HFFc6 (cell line): Measurements from ENCODE around the gene ORC6. TPM values are rescaled to one million over a fixed set of nuclear protein-coding genes. Genes with fewer than 3 reads are reported as not detected.

Experiments used
- DNase-seq: peaks from one replicate; pipeline ENCODE4 v3.0.0-alpha.2; 2018
- H3K27ac Mint-ChIP-seq: 2 replicates; pipeline ENCODE4 v1.8.0; 2020; ENCODE audit warnings: mild to moderate bottlenecking, mixed read lengths
- H3K27me3 Mint-ChIP-seq: 2 replicates; pipeline ENCODE4 v1.8.0; 2021; ENCODE audit warnings: mild to moderate bottlenecking, moderate library complexity, mixed read lengths; ENCODE audit not compliant: insufficient read depth
- H3K36me3 Mint-ChIP-seq: 2 replicates; pipeline ENCODE4 v1.8.0; 2021; ENCODE audit warnings: low read depth, mixed read lengths
- H3K4me1 Mint-ChIP-seq: 2 replicates; pipeline ENCODE4 v1.8.0; 2020; ENCODE audit warnings: low read depth, mixed read lengths
- H3K4me3 Mint-ChIP-seq: 2 replicates; pipeline ENCODE4 v1.8.0; 2020; ENCODE audit warnings: mild to moderate bottlenecking, moderate library complexity, mixed read lengths
- H3K9me3 Mint-ChIP-seq: 2 replicates; pipeline ENCODE4 v1.8.0; 2020; ENCODE audit warnings: mild to moderate bottlenecking, mixed read lengths
- total RNA-seq, 6 experiments: library from RNA; stranded (reverse); fragmentation: NEBNext Ultra II Directional; extraction: Animal tissue kit (Norgen Biotek cat#: 25700); gene quantifications; 2 replicates in 1 of 6; 3 replicates in 5 of 6; pipeline ENCODE4 v1.2.3, GENCODE V29; 2021
- TF ChIP-seq, protein P1 (sequence below): fragments of 200-600 bp; sonication (generic); IDR thresholded peaks from 2 replicates; pipeline ENCODE4 v1.5.0; 2021; ENCODE audit warnings: antibody characterized with exemption, mild to moderate bottlenecking

The ORC6 gene
- total RNA-seq, 6 experiments from 2014 or later = 10.1 to 22.7 (median 14.8) TPM

DNA sequence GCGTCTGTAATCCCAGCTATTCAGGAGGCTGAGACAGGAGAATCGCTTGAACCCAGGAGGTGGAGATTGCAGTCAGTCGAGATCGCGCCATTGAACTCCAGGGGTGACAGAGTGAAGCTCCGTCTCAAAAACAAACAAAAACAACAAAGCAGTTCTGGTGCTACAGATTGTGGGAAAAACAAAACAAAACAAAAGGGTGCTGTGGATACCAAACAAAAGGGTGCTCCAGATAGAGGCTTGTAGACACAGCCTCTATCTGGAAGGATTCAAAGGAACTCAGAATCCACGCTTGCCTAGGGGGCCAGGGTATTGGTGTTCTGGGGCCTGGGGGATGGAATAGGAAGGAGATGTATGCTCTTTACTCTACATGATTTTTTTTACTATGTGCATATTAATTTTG lies 56.2 kb downstream of the ORC6 start:
- H3K27ac Mint-ChIP-seq = no peak overlapping the region
- H3K4me1 Mint-ChIP-seq = peaks cover 29% of the 10 kb centered on the region
- H3K4me3 Mint-ChIP-seq = no peak overlapping the region
- DNase-seq = no peak
- no peaks in the 10 kb centered on the region for H3K36me3 Mint-ChIP-seq
- H3K27me3 Mint-ChIP-seq = peaks cover 4% of the 10 kb centered on the region
- no peaks in the 10 kb centered on the region for H3K9me3 Mint-ChIP-seq
- TF ChIP-seq, protein P1, sequence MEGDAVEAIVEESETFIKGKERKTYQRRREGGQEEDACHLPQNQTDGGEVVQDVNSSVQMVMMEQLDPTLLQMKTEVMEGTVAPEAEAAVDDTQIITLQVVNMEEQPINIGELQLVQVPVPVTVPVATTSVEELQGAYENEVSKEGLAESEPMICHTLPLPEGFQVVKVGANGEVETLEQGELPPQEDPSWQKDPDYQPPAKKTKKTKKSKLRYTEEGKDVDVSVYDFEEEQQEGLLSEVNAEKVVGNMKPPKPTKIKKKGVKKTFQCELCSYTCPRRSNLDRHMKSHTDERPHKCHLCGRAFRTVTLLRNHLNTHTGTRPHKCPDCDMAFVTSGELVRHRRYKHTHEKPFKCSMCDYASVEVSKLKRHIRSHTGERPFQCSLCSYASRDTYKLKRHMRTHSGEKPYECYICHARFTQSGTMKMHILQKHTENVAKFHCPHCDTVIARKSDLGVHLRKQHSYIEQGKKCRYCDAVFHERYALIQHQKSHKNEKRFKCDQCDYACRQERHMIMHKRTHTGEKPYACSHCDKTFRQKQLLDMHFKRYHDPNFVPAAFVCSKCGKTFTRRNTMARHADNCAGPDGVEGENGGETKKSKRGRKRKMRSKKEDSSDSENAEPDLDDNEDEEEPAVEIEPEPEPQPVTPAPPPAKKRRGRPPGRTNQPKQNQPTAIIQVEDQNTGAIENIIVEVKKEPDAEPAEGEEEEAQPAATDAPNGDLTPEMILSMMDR = no peak

DNA sequence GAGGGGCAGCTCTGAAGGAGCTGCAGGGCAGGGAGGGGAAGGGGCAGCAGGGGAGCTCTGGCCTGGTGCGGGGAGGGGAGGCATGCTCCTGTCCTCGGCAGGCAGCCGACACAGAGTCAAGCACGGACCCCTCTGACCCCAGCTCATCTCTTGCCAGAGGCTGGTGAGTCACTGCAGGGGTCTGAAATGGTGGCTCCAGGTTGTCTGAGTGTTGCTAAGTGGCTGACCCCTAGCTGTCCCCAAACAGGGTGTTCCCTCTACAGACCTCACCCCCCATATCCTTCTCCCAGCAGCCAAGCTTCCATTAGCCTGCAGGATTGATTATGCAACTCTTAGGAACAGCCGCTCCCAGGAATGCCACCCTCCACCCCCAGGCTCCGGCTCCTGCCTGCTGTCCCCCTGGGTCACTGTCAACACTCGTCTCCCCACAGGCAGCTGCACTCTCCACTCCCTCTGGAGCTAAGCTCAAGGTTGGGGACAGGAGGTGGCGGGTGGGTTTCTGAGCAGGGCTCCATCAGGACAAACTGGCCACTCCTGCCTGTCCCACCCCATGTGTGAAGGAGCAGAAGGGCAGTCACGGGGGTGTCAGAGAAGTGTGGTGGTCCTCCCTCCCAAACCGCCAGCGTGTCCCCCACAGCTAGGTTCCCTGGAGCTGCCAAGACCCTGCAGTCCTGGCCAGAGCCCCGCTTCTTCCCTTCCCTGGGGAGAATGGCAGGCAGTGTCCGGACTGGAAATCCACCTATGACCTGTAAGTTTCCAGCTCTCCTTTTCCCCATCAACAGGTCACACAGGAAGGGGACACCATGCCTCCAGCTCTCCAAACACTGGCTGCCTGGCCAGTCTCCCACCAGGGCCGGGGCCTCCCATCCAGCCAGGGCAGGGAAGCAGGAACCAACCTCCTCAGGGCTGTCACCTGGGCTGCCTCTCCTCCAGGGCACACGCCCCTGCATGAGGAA lies 57.6 kb downstream of the ORC6 start:
- Mint-ChIP-seq H3K27ac (no peak overlapping the region), H3K9me3 (no peaks in the 10 kb centered on the region), H3K27me3 (peaks cover 7% of the 10 kb centered on the region; the same call in 1 of the 2 replicates), H3K4me3 (no peak overlapping the region), H3K36me3 (no peaks in the 10 kb centered on the region), H3K4me1 (peaks cover 29% of the 10 kb centered on the region)
- TF ChIP-seq, protein P1 = no peak
- DNase-seq = no peak

Other genes with a start within 250 kb of the ORC6 start
- 10 to 100 TPM; 20.8 to 50.5 (median 49.1) TPM for gene SHCBP1, start 68.3 kb upstream of the ORC6 start, total RNA-seq
- 100 to 1,000 TPM in 3 of 6 experiments, 10 to 100 TPM in 3; 86.6 to 113 (median 100) TPM for gene VPS35, start 481 bp upstream of the ORC6 start, total RNA-seq
- gene MYLK3, start 58.7 kb downstream of the ORC6 start, total RNA-seq = under 1 TPM in 5 of 6 experiments, not detected in 1; 0.02 to 0.35 (median 0.19) TPM
- 10 to 100 TPM; 14.6 to 17.5 (median 15.4) TPM for gene C16orf87, start 141.5 kb downstream of the ORC6 start, total RNA-seq
- gene GPT2, start 194.7 kb downstream of the ORC6 start, total RNA-seq = 10 to 100 TPM; 11.5 to 17.4 (median 14.0) TPM